Fibroblast of pulmonary artery (primary cell): ENCODE results near the gene OPN3.

Experiments used
- DNase-seq: peaks from one replicate; pipeline ENCODE4 v3.0.0-alpha.2; 2010; ENCODE audit warnings: low read depth
- H3K4me3 ChIP-seq: replicated peaks from 2 replicates; pipeline ENCODE4 v1.5.1; 2011; ENCODE audit warnings: low read depth, mild to moderate bottlenecking, control low read depth, low read length, moderate library complexity
- CTCF ChIP-seq: IDR thresholded peaks from 2 replicates; pipeline ENCODE4 v1.5.1; 2011; ENCODE audit warnings: mild to moderate bottlenecking, control low read depth, low read length, inconsistent platforms; ENCODE audit errors: missing control alignments

Gene OPN3

GRCh38 chr1:241638909-241639622 is 1.1 kb downstream of the OPN3 start:
- peak overlapping the region; percentile 95 for H3K4me3 ChIP-seq
- no peak for DNase-seq
- no peak for TF ChIP-seq CTCF

- peak overlapping the region; percentile 13 for H3K4me3 ChIP-seq
- no peak for TF ChIP-seq CTCF
- no peak for DNase-seq
These were observed 2.0 kb downstream of the OPN3 start for GRCh38 chr1:241638099-241638682.

GRCh38 chr1:241637604-241638003 is 2.6 kb downstream of the OPN3 start:
- DNase-seq = no peak
- H3K4me3 ChIP-seq = no peak overlapping the region
- no peak for TF ChIP-seq CTCF

- TF ChIP-seq CTCF = no peak
- H3K4me3 ChIP-seq = no peak overlapping the region
- DNase-seq = peak; percentile 28
These were observed 3.1 kb downstream of the OPN3 start for GRCh38 chr1:241637046-241637590.

GRCh38 chr1:241636291-241636690 is 3.9 kb downstream of the OPN3 start:
- TF ChIP-seq CTCF = no peak
- DNase-seq = no peak
- H3K4me3 ChIP-seq = no peak overlapping the region

- no peak for DNase-seq
- no peak for TF ChIP-seq CTCF
These were observed 4.5 kb downstream of the OPN3 start for GRCh38 chr1:241635556-241636152.

More at GRCh38 chr1:241635556-241636152, 4.5 kb downstream of the OPN3 start:
- no peak overlapping the region for H3K4me3 ChIP-seq
